CD14-positive monocyte (primary cell): Measurements from ENCODE around the gene OR2AK2. TPM values are rescaled to one million over a fixed set of nuclear protein-coding genes. Genes with fewer than 3 reads are reported as not detected.

Experiments used
- DNase-seq, 3 donors: peaks; one replicate each; pipeline ENCODE4 v3.0.0-alpha.2; 2011 to 2022
- H2AFZ ChIP-seq: 2 replicates; pipeline ENCODE4 v1.6.0; 2012; ENCODE audit warnings: mild to moderate bottlenecking, low read depth, low read length, inconsistent platforms; ENCODE audit not compliant: insufficient read depth, poor library complexity, severe bottlenecking
- H3K27ac ChIP-seq, 2 donors: 1 replicate in 1 of 2; 2 replicates in 1 of 2; pipeline ENCODE4 v1.5.1; 2012 to 2013; ENCODE audit warnings: low read length in 2 of 2, control low read depth in 1 of 2, inconsistent platforms in 1 of 2, low read depth in 1 of 2, mild to moderate bottlenecking in 1 of 2
- H3K27me3 ChIP-seq, 2 donors: one replicate each; pipeline versions ENCODE4 v1.6.0 to v1.6.1; 2011 to 2013; ENCODE audit warnings: low read length in 2 of 2; ENCODE audit not compliant: control insufficient read depth in 2 of 2, insufficient read depth in 2 of 2
- H3K36me3 ChIP-seq, 2 donors: replicated peaks in 1 of 2; 1 replicate in 1 of 2; 2 replicates in 1 of 2; pipeline versions ENCODE4 v1.5.1 to v1.6.1; 2012 to 2013; ENCODE audit warnings: low read length in 2 of 2, control low read depth in 1 of 2, inconsistent platforms in 1 of 2, mild to moderate bottlenecking in 1 of 2; ENCODE audit not compliant: insufficient read depth in 2 of 2, control insufficient read depth in 1 of 2
- H3K4me1 ChIP-seq, 2 donors: 1 replicate in 1 of 2; 2 replicates in 1 of 2; pipeline versions ENCODE4 v1.5.1 to v1.6.1; 2012 to 2013; ENCODE audit warnings: low read length in 2 of 2, control low read depth in 1 of 2, inconsistent platforms in 1 of 2, mild to moderate bottlenecking in 1 of 2, moderate library complexity in 1 of 2; ENCODE audit not compliant: insufficient read depth in 2 of 2, control insufficient read depth in 1 of 2
- H3K4me2 ChIP-seq: replicated peaks from 2 replicates; pipeline ENCODE3; 2012; ENCODE audit warnings: low read length, moderate library complexity, mild to moderate bottlenecking; ENCODE audit not compliant: poor library complexity, severe bottlenecking; ENCODE audit errors: extremely low read depth
- H3K4me3 ChIP-seq, 3 experiments: fragments of 200-600 bp in 1 of 3; sonication (generic) in 1 of 3; replicated peaks in 1 of 3; 1 replicate in 2 of 3; 2 replicates in 1 of 3; pipeline ENCODE4 v1.5.1; 2011 to 2013; ENCODE audit warnings: low read length in 3 of 3, mild to moderate bottlenecking in 3 of 3, control low read depth in 2 of 3, low read depth in 2 of 3, inconsistent platforms in 1 of 3, moderate library complexity in 1 of 3
- H3K79me2 ChIP-seq: 2 replicates; pipeline ENCODE4 v1.6.0; 2012; ENCODE audit warnings: mild to moderate bottlenecking, control low read depth, inconsistent platforms, low read length, moderate library complexity; ENCODE audit not compliant: insufficient read depth
- H3K9ac ChIP-seq: 2 replicates; pipeline ENCODE4 v1.6.0; 2017; ENCODE audit warnings: low read length, mild to moderate bottlenecking; ENCODE audit not compliant: insufficient read depth, poor library complexity, severe bottlenecking
- H3K9me3 ChIP-seq, 2 donors: replicated peaks in 1 of 2; 1 replicate in 1 of 2; 2 replicates in 1 of 2; pipeline versions ENCODE4 v1.5.1 to v1.6.1; 2012 to 2013; ENCODE audit warnings: low read length in 2 of 2, control low read depth in 1 of 2; ENCODE audit not compliant: control insufficient read depth in 1 of 2, insufficient read depth in 1 of 2
- H4K20me1 ChIP-seq: 2 replicates; pipeline ENCODE4 v1.6.0; 2012; ENCODE audit warnings: mild to moderate bottlenecking, low read length, control low read depth, moderate library complexity; ENCODE audit not compliant: insufficient read depth
- H3K27ac Mint-ChIP-seq, 7 donors: one replicate each; pipeline ENCODE4 v1.8.0; 2020; ENCODE audit warnings: mild to moderate bottlenecking in 7 of 7, mixed read lengths in 7 of 7, moderate library complexity in 6 of 7, inconsistent platforms in 2 of 7
- H3K27me3 Mint-ChIP-seq, 3 donors: one replicate each; pipeline ENCODE4 v1.8.0; 2021 to 2022; ENCODE audit warnings: low read depth in 3 of 3, mild to moderate bottlenecking in 3 of 3, mixed read lengths in 3 of 3, moderate library complexity in 3 of 3, inconsistent platforms in 1 of 3
- H3K36me3 Mint-ChIP-seq, 2 donors: one replicate each; pipeline ENCODE4 v1.8.0; 2020; ENCODE audit warnings: mixed read lengths in 2 of 2, inconsistent platforms in 1 of 2, mild to moderate bottlenecking in 1 of 2
- H3K4me1 Mint-ChIP-seq: one replicate; pipeline ENCODE4 v1.8.0; 2020; ENCODE audit warnings: mild to moderate bottlenecking, mixed read lengths
- H3K4me3 Mint-ChIP-seq, 2 donors: one replicate each; pipeline ENCODE4 v1.8.0; 2020; ENCODE audit warnings: mild to moderate bottlenecking in 2 of 2, mixed read lengths in 2 of 2, moderate library complexity in 1 of 2
- H3K9me3 Mint-ChIP-seq, 7 donors: one replicate each; pipeline ENCODE4 v1.8.0; 2020 to 2022; ENCODE audit warnings: mixed read lengths in 7 of 7, mild to moderate bottlenecking in 6 of 7, moderate library complexity in 6 of 7, inconsistent platforms in 2 of 7
- CTCF ChIP-seq: fragments of 200-600 bp; IDR thresholded peaks from one replicate; pipeline ENCODE4 v1.8.0; 2022; ENCODE audit warnings: antibody characterized with exemption, mild to moderate bottlenecking
- WGBS: methylation state at CpG from one replicate; pipeline ENCODE4 v1.1.5; 2013; ENCODE audit warnings: missing lambda C conversion rate; ENCODE audit not compliant: insufficient coverage; 5-methylcytosine and 5-hydroxymethylcytosine counted together
- intact Hi-C, 2 donors: fragments of 100-400 bp; cut with micrococcal nuclease; formaldehyde crosslinking; loops; one replicate each; pipeline versions ENCODE4 v1.15.0 to v1.15.1; 2023
- polyA plus RNA-seq, 3 donors: library from polyadenylated mRNA; depleted of rRNA in 1 of 3; unstranded in 2 of 3; stranded (reverse) in 1 of 3; fragments of 300-500 nt in 2 of 3; fragments of >200 nt in 1 of 3; fragmentation: Illumina TruSeq in 2 of 3; gene quantifications; 1 replicate in 2 of 3; 2 replicates in 1 of 3; pipeline ENCODE4 v1.2.3, GENCODE V29; 2012 to 2021

Gene OR2AK2
- polyA plus RNA-seq, 3 donors, result not detected

GRCh38 chr1:247923941-247924340 lies 41.1 kb upstream of the OR2AK2 start:
- Histone ChIP-seq H3K4me2 (no peak overlapping the region), H4K20me1 (no peaks in the 10 kb centered on the region), H3K4me3 (no peak overlapping the region), H3K9ac (no peak overlapping the region), H3K27me3 (no peaks in the 10 kb centered on the region), H3K79me2 (no peaks in the 10 kb centered on the region), H3K36me3 (no peaks in the 10 kb centered on the region), H2AFZ (no peak overlapping the region), H3K4me1 (no peaks in the 10 kb centered on the region), H3K27ac (no peak overlapping the region), H3K9me3 (no peaks in the 10 kb centered on the region)
- Mint-ChIP-seq H3K9me3 (no peaks in the 10 kb centered on the region), H3K27ac (no peak overlapping the region), H3K4me3 (no peak overlapping the region), H3K27me3 (no peaks in the 10 kb centered on the region), H3K36me3 (no peaks in the 10 kb centered on the region), H3K4me1 (no peaks in the 10 kb centered on the region)
- intact Hi-C loops, result no loop called here
- no peak for DNase-seq
- no CpG with 5 or more reads among the region's 3 CpGs for WGBS
- no peak for TF ChIP-seq CTCF

GRCh38 chr1:247924868-247925267 lies 40.2 kb upstream of the OR2AK2 start, which contains the start of gene OR2AJ1:
Gene OR2AJ1 (plus strand): TSS chr1:247924889. CDS start chr1:247933769, 8,880 bp downstream.
- no peaks in the 10 kb centered on the region for H3K4me1 Mint-ChIP-seq
- H3K27me3 Mint-ChIP-seq, result no peaks in the 10 kb centered on the region
- no peak within 1 kb of the TSS for H3K4me3 Mint-ChIP-seq
- no peaks in the 10 kb centered on the region for H3K9me3 Mint-ChIP-seq
- no peak for DNase-seq
- no peak for TF ChIP-seq CTCF
- H2AFZ ChIP-seq, result no peak within 1 kb of the TSS
- H3K36me3 Mint-ChIP-seq, result no peaks in the 10 kb centered on the region
- H4K20me1 ChIP-seq, result no peaks in the 10 kb centered on the region
- H3K36me3 ChIP-seq, result no peaks in the 10 kb centered on the region
- WGBS, result no CpG with 5 or more reads among the region's 9 CpGs
- no peak within 1 kb of the TSS for H3K4me2 ChIP-seq
- no peaks in the 10 kb centered on the region for H3K9me3 ChIP-seq
- intact Hi-C loops, result no loop called here
- no peak within 1 kb of the TSS for H3K27ac Mint-ChIP-seq
- H3K4me3 ChIP-seq, result no peak within 1 kb of the TSS
- H3K27ac ChIP-seq, result no peak within 1 kb of the TSS
- H3K79me2 ChIP-seq, result no peaks in the 10 kb centered on the region
- H3K27me3 ChIP-seq, result no peaks in the 10 kb centered on the region
- H3K4me1 ChIP-seq, result no peaks in the 10 kb centered on the region
- H3K9ac ChIP-seq, result no peak within 1 kb of the TSS
